Nucleus accumbens (tissue), 56 donors: ENCODE results near the gene EVX2.

Experiments
- DNase-seq, 56 donors: peaks; one replicate each; lab custom pipeline; 2025; lab: John Stamatoyannopoulos, UW

EVX2 gene

DNA sequence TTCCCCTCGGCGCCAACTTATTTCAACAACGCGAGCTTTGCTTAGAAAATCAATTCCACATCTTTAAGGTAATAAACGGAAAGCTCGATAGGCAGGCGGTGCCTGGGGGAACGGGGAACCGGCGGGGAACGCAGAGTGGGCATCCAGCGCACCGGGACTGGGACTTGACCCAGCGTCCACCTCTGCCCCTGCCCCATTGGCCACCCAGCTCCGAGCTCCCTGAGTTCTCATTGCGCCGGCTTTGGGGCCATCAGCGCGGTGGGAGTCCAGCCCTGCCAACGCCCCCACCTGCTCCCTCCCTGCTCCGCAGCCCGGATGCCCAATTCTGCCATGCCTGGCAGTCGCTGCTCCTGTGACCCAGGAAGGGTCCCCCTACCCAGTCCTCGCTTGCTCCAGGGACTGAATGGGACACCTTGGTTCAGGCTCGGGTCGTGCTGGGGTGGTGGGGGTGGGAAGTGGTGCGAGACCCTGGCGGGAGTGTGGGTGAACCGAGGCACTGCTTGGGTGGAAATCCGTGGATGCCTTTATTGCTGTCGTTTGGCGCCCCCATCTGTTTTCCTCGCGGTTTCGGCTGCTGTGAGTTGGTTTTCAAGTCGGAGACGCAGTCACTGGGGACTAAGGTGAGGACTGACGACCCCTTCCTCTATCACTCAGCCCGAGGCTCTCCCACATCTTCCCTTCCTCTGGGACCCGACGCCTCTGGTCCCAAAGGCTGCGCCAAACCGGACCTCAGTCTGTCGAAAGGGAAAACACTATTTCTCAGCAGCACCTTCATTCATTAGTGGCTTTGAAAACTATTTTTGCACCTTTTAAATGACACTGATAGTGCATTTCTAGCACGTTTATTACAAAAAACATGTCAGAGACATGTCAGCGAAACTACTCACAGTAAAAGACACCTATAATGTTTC, 2.4 kb upstream of the EVX2 start:
- DNase-seq, result peak in 40 of 56 donors; percentile 4 to 76 (median 28)

DNA sequence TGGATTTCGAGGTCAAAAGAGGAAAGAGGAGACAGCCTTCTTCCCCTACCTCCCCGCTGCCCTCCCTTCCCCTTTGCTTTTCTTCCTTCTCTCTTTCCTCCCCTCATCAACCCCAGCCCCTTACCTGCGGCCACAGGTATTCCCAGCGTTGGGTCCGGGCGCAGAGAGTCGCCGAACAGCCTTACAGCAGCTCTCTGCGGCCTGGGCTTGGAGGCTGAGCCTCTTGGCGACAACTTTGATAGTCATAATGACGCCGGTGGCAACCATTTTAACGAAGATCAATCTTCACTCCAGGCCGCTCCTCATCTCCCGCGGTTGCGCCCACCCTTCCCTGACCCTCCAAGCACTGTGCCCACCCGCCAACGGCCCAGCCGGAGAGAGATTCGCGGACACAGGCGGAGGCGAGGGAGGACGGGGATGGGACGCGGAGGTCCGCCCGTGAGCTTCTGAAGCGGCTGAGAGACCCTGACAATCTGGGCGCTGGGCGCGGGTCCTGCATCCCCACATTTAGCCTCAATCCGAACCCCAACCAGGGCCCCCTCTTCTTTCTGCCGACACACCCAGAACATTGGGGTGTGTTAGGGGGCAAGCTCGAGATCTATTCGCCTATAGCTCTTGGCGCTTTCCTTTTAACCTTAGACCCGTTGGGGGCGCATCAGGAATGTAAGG, 1.5 kb upstream of the EVX2 start:
- DNase-seq, result no peak

DNA sequence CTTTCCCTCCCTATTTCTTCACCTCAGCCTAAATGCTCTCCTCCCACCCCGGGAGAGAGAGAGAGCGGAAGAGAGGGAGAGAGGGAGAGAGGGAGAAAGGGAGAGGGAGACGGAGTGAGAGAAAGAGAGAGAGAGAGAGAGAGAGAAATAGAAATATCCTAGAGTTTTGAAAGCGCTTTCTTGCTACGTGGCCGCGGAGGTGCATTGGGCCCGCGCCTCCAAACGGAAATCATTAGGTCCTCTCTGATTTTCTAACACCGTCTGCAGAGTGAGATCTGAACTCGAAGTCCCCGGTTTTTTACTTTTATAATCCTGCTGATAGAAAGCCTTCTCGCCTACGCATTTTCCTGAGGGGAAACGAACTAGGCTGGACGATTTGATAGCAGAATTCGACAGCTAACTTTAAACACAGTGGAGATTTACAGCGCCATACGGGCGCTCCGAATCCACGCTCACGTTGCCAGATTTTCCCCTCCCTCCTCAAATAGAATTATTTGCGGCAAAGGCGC, 903 bp upstream of the EVX2 start:
- DNase-seq, result no peak

DNA sequence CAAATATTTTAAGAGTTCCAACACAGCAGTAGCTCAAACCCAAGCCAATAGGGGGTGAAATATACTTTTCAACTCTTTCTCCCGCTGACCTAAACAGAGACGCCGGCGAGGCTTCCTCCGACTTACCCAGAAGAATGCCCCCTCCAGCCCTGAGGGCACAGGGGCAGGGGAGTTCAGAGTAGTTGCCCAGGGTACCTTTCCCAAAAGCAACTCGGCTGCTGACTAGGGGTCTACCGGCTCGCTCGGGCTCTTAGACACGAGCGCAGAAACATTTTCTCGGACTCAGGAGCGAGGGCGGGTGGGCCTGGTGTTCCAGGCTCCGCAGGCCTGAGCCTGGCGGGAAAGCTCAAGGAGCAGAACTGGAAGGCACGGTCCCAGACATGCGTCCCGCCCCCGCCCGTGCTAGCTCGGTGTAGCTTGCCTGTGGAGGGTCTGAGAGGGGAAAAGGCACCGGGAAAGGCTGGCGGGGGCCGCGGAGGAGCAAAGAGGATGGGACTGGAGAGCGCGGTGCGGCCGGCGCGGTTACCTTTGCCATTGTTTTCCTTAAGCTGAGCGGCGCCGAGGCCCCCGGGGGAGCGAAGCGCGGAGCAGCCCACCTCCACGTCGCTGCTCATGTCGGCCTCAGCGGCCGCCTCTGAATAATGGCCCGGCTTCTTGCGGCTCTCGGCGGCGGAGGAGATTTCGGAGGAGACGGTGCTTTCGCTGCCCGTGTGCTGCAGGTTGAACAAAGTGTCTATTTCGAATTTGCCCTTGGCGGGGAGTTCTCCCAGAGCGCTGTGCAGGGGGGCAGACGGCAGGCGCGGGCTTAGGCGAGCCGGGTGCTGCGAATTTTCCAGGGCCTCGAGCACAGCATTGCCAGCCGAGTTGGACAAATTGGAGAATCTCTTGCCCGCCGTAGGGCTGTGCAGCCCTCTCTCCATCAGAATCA, 674 bp downstream of the EVX2 start:
- DNase-seq, result no peak

DNA sequence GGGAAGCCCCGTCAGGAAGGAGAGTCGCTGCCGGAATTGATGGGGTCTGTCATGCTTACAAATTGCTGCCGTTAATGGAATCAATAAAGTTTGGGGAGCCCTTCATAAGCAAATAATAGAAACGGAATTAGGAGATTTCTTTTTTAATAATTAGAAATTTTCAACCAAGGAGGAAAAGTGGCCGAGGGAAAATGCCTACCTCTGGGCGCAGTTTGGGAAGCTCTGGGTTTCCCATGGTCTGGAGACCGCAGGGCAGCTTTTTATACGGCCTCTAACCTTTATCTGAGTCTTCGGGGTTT, 1.3 kb downstream of the EVX2 start:
- DNase-seq, result no peak

DNA sequence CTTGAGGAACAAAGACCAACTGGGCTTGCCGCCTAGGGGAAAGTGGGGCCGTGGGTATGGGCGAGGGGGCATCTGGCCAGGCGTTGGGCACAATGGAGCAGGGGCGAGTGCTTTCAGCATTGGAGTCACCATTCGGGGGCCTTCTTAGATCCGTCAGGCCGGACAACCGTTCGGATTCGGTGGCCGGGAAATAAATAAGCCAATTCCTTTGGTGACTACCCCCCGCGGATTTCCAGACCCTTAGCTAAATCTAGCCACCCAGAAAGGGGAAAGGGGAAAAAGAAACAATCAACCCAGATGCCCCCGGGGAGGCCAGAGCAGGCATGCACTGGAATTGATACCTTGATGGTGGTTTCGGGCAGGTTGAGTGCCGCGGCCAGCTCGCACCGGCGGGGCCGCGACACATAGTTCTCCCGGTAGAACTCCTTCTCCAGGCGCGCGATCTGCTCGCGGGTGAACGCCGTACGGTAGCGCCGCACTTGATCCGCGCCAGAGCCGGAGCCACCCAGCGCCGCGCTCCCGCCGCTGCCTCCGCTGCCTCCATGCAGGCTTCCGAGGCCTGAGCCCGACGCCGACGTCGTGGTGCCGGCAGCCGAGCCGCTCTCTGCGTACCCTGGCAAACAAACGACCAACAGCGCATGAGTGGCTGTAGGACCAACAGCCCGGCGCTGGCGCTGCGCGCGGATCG, 1.8 kb downstream of the EVX2 start:
- DNase-seq, result no peak

DNA sequence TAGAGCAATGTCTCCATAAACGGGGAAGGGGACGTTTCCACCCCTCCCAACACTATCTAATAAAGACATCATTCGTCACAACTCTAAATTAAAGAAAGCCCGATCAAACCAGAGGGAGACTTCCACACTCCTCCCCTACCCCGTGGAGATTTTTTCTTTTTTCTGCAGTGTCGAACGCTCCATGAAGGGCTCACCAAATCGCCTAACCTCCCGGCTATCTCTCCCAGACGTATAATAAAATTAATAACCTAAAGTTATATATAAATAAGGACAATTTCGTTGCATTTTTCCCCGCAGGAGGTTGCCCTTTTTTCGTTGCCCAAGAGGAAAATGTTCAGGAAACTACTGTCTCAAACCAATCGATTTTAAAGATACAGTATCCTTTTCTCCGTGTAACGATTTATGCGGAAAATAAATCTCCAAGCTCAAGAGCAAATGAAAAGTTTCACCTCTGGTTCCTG, 2.4 kb downstream of the EVX2 start:
- no peak for DNase-seq

DNA sequence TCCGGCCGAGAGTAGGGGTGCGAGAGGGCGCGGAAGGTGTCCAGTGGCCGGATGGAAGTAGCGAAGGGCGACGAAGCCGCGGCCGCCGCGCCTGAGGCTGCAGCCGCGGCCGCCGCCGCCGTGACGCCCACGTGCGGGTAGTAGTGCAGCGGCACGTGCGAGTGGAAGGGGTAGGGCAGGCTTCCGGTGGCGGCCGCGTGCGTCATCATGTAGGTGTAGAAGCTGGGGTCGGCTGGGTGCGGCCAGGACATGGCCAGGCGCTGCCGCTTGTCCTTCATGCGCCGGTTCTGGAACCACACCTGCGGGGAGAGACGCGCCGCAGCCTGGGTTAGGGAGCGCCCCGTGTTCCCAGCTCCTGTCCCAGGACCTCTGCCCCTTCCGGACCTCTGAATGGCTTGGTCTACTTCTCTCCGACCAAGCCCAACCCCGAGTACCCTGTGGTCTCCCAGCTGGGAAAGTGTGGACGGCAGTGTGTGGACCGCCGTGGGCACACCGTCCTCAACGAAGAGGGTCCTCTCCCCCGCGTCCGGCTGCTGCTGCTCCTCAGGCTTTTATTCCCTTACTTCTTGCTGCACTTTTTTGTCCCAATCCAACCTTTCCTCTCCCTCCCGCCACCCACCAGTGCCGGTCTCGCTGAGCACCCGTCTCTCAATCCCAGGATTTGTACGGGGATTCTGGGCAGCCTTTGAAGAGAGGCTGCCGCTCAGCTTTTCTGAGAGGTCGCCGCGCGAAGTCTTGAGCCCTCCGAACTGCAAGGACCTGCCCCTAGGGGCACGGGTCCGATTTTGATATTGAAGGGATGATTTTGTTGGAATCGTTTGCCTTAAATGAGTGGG, 3.0 kb downstream of the EVX2 start:
- DNase-seq, result no peak

DNA sequence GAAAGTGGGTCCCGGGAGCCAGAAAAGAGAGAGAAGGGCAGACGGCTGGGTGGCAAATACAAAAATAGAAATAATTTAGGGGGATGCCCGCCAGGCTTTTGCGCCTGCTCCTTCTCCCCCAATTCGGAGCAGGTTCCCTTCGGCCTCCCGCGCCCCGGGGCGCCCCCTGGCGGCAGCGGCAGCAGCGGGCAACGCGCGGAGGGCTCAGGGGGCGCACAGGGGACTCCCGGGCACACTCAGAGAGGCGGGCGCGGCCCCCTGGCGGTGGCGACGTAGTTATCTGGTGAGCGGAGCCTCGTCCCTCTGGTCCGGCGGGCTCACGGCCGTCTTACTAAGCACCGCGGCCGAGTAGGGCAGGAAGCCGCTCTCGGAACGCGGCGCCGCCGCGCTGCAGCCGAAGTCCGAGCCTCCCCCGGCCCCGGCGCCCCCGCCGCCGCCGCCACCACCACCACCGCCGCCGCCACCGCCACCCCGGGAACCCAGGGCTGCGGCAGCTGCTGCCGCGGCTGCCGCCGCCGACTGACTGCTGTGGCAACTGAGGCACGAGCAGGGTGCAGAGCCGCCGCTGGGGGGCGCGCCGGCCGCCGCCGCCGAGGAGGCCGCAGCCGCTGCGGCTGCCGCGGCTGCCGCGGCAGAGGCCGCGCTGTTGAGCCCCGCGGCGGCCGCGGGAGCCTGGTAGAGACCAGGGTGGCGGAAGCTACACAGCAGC, 3.8 kb downstream of the EVX2 start:
- peak in 1 of 56 donors; percentile 6 for DNase-seq

DNA sequence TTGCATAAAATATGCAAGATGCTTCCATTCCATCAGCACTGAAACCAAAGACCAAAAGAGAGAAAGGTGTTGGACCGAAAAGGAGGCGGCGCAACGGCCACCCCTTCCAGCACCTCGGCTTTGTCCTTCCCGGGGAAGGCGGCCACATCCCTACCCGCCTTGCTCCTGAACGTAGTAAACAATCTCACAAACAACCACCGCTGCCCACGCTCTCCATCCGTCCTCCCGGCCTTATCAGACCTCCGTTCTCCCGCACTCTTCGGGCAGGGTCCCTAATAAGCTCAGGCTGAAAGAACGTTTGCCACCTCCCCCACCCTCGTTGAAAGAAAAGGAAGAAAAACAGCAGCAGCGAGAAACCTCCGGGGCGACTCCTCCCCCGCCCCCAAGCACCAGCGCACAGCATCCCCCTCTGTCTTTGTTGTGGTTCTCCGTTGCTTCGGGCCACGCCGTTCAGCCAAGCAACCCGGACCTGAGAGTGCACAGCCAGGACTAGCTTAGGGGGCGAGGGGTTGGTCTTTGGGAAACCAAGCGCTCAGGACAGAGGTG, 4.4 kb downstream of the EVX2 start:
- DNase-seq, result no peak

DNA sequence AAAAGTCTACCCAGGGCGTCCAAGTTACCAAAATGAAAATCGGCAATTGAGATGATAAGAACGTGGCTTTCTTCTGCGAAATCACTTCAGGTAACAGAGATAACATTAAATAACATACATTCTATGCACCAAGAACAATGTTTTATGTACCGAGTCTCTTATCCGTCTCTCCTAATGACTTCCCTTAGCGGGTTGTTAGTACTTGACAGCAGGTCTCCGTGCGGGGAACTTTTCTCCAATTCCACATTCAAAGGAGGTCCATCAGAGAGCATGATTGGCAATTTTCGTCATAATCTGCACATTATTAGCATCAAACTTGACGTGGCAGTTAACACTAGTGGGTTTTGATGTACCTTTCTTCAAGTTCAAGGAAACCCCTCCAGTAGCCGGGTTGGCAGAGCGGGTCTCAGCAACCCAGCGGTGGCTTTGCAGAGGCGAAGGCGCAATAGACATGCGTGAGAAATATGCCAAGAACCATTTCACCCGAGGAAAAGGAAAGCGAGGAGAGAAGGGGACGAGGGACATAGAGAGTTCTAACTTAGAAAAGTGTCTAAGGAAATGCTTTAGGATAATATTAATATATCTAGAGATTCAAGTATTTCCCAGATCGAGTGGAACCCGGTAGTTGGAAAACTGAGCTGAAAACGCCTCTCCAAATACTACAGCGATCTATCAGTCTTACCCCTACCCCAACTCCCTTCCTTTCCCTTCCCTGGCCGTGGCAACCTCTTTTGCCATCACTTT, 5.0 kb downstream of the EVX2 start:
- no peak for DNase-seq

DNA sequence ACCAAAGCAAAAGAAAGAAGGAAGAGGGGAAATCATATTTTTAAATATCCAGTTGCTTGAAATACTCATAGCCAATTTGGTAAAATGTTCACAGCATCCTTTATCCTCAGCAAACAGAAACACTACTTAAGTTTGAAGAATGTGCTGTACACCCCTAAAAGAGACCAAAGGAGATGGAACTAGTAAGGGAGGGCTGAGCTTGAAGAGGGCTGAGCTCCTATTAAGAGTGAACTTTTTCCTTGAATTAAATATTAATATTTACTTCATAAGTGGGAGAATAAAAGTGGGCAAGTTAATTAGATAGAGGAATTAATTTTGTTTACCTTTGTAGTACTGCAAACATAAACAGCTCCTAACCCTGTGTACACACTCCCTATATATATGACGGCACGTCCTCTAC, 7.0 kb downstream of the EVX2 start:
- no peak for DNase-seq

DNA sequence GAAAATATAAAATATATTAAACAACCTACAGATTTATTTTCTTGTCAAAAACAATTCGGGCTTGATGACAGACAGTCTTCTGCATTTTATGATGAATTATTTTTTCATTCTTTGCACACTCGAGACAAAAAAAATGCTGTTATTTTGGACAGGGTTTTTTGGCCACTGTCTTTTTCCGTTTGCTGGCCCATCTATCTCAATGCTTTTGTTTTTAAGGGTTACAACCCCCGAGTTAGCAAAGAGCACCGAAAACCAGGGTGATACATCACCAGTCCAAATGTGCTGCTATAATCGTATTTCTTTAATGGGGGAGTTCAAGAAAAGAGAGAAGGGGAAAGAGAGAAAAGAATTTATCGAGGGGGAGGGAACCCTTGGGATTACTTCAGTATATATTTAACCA, 7.7 kb downstream of the EVX2 start:
- DNase-seq, result no peak

DNA sequence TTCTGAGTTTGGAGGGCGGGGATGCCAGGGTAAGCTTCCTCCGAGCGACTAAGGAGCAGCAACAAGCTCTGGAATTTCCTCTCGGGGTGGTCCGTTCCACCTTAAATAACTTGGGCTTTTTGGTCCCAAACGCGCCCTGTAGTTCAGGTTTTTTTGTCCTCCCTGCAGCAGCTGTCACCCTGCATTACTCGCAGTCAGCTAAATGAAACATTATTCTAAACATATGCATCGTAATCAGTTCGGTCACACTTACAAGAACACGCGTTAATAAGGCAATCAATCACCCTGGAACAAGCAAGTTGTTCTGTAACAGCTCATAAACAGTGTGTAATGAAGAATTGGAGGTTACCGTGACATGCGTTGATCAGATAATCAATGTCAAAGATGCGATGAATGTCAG, 8.3 kb downstream of the EVX2 start:
- DNase-seq, result no peak

DNA sequence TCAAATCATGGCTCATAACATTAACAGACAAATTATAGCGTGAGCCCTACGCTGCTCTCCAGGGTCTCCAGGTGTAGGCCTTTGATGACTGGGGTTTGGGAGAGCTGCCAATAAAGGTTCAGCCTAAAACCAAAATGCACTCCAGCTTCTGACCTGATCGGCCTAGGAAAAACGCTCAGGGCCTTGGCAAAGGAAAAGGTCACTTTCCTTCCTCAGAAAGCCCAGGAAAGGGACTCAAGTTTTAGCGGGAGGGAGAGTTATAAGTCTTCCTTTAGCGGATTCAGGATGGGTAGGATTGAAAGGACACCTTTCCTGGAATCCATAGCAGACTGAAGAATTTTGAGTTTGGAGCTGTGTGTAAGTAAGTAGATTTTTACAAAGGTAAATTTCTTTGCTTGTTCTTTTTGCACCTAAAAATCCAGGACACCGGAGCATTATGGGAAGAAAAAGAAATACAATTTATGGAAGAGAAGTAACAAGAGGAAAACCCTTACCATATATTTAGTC, 8.8 kb downstream of the EVX2 start:
- DNase-seq, result no peak

DNA sequence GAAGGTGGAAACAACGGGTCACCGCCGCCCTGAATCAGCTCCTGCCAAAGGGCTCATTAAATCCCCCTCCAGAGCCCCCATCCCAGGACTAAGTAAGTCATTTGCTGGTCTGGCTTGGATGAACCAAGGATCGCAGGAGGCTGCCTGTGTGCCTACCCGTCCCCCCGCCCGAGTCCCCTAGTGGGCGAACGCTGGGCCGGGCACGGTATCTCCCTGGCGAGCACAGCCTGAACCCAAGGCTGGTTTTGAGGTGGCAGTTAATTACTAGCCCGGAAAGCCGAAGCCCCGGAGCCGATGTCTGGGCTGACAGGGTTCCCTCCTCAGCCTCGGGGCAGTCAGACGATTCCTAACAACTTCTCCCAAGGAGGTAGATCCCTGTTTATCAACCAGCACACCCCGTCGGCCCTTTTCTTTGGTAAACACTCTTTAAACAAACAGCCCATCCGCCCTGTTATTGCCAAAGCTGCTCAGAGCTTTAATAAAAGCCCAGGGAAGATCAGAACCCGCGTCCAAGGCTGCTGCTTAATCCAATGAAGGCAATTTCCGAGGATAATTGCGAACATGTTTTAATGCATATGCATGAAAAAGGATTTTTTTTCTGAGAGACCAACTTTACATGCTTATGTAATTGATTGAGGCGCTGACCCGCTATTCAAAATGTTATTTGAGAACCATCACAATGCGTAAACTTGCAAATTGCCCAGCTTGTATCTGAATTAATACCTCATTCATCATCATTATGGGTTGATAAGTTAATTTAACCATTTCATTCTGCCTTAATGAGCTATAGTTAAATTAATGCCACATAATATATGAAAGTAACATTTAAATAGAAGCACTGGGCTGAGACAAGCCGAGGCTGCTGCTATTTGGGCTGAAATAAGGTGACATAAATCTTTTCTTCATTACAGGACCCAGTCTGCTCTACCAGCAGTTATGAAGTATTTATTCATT, 10.5 kb downstream of the EVX2 start:
- DNase-seq, result no peak
